Right atrium auricular region (tissue), 2 donors: ENCODE measurements around the gene CADM1. TPM values are rescaled to one million over a fixed set of nuclear protein-coding genes. Genes with fewer than 3 reads are reported as not detected.

ENCODE experiments used
- DNase-seq: peaks from one replicate; pipeline ENCODE4 v3.0.0-alpha.2; 2019; ENCODE audit warnings: low spot score
- H3K27ac ChIP-seq, 2 donors: fragments of 200-600 bp; sonication (generic); 1 replicate in 1 of 2; 2 replicates in 1 of 2; pipeline ENCODE4 v1.5.1; 2016 to 2019
- H3K27me3 ChIP-seq, 2 donors: fragments of 200-600 bp; sonication (generic); one replicate each; pipeline versions ENCODE4 v1.5.1 to v1.6.0; 2017 to 2019
- H3K36me3 ChIP-seq: fragments of 200-600 bp; sonication (generic); one replicate; pipeline ENCODE4 v1.5.1; 2016
- H3K4me1 ChIP-seq, 2 donors: fragments of 200-600 bp; sonication (generic); one replicate each; pipeline versions ENCODE4 v1.5.1 to v1.6.0; 2017 to 2019
- H3K4me3 ChIP-seq, 2 donors: fragments of 200-600 bp; sonication (generic); 1 replicate in 1 of 2; 2 replicates in 1 of 2; pipeline ENCODE4 v1.5.1; 2017 to 2019; ENCODE audit warnings: mild to moderate bottlenecking in 1 of 2, moderate library complexity in 1 of 2
- H3K9me3 ChIP-seq, 2 donors: fragments of 200-600 bp; sonication (generic); one replicate each; pipeline ENCODE4 v1.5.1; 2019
- total RNA-seq, 2 donors: library from RNA; depleted of rRNA; stranded (reverse); fragments of >200 nt; gene quantifications; one replicate each; pipeline ENCODE4 v1.1.0, GENCODE V29; 2016
- TF ChIP-seq, protein P1 (sequence below), 2 donors: fragments of 200-600 bp; sonication (generic); IDR thresholded peaks; one replicate each; pipeline ENCODE4 v1.5.1; 2019; ENCODE audit warnings: antibody characterized with exemption in 2 of 2

Gene CADM1
- total RNA-seq, 2 donors from 2014 or later, result 19.8 to 33.9 TPM

DNA sequence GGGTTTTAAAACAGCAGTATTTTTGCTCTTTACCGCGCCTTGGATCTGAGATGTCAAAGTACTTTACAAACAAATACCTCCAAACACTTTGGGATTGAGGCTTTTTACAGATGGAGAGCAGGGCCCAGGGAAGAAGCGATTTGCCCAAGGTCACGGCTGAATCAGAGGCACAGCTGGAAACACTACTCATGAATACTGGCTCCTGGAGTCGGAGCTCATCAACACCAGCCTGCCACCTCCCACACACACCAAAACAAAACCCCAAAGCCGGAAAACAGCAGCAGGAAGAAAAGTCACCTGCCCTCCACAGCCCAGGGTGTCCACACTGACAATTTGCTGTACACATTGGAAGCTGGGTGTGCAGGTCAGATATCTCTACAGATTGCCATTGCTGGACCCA is 339.4 kb downstream of the CADM1 start:
- Histone ChIP-seq H3K27ac (no peak overlapping the region), H3K27me3 (no peaks in the 10 kb centered on the region), H3K4me1 (no peaks in the 10 kb centered on the region), H3K36me3 (no peaks in the 10 kb centered on the region), H3K4me3 (no peak overlapping the region), H3K9me3 (no peaks in the 10 kb centered on the region)
- TF ChIP-seq, protein P1, sequence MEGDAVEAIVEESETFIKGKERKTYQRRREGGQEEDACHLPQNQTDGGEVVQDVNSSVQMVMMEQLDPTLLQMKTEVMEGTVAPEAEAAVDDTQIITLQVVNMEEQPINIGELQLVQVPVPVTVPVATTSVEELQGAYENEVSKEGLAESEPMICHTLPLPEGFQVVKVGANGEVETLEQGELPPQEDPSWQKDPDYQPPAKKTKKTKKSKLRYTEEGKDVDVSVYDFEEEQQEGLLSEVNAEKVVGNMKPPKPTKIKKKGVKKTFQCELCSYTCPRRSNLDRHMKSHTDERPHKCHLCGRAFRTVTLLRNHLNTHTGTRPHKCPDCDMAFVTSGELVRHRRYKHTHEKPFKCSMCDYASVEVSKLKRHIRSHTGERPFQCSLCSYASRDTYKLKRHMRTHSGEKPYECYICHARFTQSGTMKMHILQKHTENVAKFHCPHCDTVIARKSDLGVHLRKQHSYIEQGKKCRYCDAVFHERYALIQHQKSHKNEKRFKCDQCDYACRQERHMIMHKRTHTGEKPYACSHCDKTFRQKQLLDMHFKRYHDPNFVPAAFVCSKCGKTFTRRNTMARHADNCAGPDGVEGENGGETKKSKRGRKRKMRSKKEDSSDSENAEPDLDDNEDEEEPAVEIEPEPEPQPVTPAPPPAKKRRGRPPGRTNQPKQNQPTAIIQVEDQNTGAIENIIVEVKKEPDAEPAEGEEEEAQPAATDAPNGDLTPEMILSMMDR (IDR thresholded peaks at IDR 0.05), result no peak
- DNase-seq, result no peak

DNA sequence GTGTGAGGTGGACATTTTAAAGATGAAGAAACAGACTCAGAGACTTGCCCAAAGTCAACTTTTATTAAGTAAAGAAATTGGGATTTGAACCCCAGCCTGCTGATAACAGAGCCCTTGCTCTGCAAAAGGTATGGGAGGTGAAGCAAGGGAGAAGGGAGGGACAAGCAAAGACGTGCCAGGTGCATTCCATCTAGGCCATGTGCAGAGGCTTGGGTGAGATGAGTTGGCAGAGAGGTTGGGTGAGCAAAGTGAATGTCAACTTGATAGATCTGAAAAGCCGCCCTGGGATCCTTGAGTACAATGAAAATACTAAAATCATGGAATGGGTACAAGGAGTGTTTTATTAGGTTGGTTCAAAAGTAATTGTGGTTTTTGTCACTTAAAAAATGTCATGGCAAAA is 341.3 kb downstream of the CADM1 start:
- DNase-seq, result no peak
- no peaks in the 10 kb centered on the region for H3K36me3 ChIP-seq
- H3K4me3 ChIP-seq, result no peak overlapping the region
- no peaks in the 10 kb centered on the region for H3K4me1 ChIP-seq
- H3K27me3 ChIP-seq, result no peaks in the 10 kb centered on the region
- no peak overlapping the region for H3K27ac ChIP-seq
- TF ChIP-seq, protein P1 (IDR thresholded peaks at IDR 0.05), result no peak
- no peaks in the 10 kb centered on the region for H3K9me3 ChIP-seq

DNA sequence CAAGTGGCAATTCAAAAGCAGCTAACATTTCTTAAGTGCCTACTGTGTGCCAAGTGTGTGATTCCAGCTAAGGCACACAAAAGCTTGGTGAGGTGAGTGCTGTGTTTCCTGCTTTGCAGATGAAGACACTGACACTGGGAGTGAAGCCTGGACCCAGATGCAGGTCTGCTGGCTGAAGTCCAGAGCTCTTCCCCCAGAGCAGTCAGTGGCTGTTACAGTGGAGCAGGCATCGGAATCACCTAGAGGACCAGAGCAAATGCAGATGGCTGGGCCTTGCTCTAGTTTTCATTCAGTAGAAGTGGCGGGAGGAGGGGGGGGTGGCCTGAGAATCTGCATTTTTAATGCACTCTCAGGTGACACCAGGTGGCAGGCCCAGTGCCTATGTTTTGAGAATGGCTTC is 342.3 kb downstream of the CADM1 start:
- no peaks in the 10 kb centered on the region for H3K4me1 ChIP-seq
- H3K4me3 ChIP-seq, result no peak overlapping the region
- DNase-seq, result no peak
- no peaks in the 10 kb centered on the region for H3K36me3 ChIP-seq
- no peaks in the 10 kb centered on the region for H3K9me3 ChIP-seq
- no peaks in the 10 kb centered on the region for H3K27me3 ChIP-seq
- TF ChIP-seq, protein P1 (IDR thresholded peaks at IDR 0.05), result no peak
- H3K27ac ChIP-seq, result no peak overlapping the region

DNA sequence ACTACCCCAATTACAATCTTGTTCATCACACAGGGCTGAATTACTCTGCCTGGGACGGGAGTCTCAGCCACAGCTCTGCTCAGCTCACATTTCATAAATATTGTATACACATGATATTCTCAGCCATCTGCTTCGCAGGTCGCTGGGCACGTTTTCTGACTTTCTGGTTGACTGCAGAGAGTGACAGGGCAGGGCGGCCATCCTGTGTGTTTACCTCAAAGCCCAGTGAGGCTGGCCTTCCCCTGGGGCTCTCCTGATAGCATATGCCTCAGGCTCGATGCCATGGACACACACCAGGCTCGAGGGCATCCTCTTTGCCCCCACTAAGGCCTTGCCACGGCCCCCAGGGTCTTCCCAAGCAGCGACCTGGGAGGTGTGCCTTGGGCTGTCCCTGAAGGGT is 345.0 kb downstream of the CADM1 start:
- H3K9me3 ChIP-seq, result no peaks in the 10 kb centered on the region
- H3K27me3 ChIP-seq, result no peaks in the 10 kb centered on the region
- no peak for DNase-seq
- no peaks in the 10 kb centered on the region for H3K4me1 ChIP-seq
- H3K36me3 ChIP-seq, result no peaks in the 10 kb centered on the region
- H3K27ac ChIP-seq, result no peak overlapping the region
- H3K4me3 ChIP-seq, result no peak overlapping the region
- TF ChIP-seq, protein P1 (IDR thresholded peaks at IDR 0.05), result no peak

DNA sequence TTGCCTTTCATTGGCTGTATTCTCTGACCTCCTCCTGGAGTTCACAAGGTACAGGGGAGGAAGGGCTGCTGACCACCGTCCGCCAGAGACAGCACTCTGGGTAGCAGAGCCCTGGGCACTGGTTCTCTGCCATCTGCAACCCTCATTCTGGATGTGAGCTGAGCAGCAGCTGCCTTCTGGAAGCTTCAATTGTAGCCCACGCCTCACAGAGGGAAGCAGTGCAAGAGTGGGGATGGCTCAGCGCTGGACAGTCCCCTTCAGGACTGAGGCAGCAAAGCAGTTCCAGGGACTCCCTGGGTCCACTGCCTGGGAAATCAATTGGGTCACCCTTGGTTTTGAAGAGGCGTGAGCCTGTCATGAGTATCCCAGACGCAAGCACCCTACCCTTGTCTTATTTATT is 346.2 kb downstream of the CADM1 start:
- no peak overlapping the region for H3K27ac ChIP-seq
- no peak overlapping the region for H3K4me3 ChIP-seq
- TF ChIP-seq, protein P1 (IDR thresholded peaks at IDR 0.05), result no peak
- H3K36me3 ChIP-seq, result no peaks in the 10 kb centered on the region
- H3K27me3 ChIP-seq, result no peaks in the 10 kb centered on the region
- H3K4me1 ChIP-seq, result no peaks in the 10 kb centered on the region
- no peaks in the 10 kb centered on the region for H3K9me3 ChIP-seq
- DNase-seq, result no peak

DNA sequence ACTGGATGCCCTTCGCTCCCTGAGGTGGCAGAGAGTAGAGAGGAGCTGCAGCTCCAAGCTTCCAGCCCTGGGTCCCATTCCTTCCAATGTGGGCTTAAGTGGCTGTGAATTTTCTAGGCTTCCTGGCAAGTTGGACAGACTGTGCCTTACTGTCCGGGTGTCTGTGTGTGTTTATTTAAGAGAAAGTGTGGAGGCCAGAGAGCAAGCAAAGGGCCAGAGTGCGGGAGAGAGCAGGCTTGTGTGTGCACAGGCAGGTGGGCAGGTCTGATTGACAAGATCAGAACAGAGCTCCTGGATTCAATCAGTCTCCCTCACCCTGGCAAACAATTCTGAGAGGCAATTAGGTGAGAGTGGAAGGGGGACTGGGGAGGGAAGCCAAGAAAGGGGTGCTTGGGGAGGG is 347.0 kb downstream of the CADM1 start:
- no peaks in the 10 kb centered on the region for H3K27me3 ChIP-seq
- no peak overlapping the region for H3K4me3 ChIP-seq
- TF ChIP-seq, protein P1 (IDR thresholded peaks at IDR 0.05), result no peak
- H3K36me3 ChIP-seq, result no peaks in the 10 kb centered on the region
- no peak overlapping the region for H3K27ac ChIP-seq
- H3K9me3 ChIP-seq, result no peaks in the 10 kb centered on the region
- no peaks in the 10 kb centered on the region for H3K4me1 ChIP-seq
- no peak for DNase-seq
